HG02571 (cell line): ENCODE results near the gene TREH.

Experiments used
- ATAC-seq: cut with Tn5 transposase; IDR thresholded peaks from one replicate; pipeline ENCODE4 v1.9.1; 2021; ENCODE audit warnings: mild to moderate bottlenecking, moderate library complexity; ENCODE audit not compliant: unreplicated experiment

Gene TREH

DNA sequence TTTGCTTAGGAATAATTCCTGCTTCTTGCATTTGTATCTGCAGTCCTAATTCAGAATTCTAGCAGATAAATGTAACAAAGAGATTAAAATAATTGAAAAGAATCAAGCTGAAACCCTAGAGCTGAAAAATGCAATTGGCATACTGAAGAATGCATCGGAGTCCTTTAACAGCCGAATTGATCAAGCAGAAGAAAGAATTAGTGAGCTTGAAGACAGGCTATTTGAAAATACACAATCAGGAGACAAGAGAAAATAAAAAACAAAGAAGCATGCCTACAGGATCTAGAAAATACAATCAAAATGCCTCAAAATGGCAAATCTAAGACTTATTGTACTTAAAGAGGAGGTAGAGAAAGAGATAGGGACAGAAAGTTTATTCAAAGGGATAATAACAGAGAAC is 8.2 kb downstream of the TREH start:
- no peak for ATAC-seq

DNA sequence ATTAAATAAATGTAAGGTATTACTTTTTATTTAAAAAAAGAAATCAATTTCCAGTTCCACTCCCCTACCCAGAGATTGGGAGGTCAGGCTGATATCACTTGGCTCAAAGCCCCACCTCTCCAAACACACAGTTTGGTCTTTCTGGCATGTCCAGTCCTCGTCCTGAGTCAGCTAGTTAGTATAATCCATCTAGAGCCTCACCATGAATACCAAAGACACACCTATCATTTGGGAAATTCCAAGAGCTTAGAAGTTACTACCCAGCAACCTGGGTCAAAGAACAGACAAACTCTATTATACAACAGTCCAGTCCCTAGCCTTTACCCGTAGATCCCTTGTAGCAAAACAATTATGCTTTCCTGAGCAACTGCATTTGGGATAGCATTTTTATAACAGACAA is 9.4 kb downstream of the TREH start:
- no peak for ATAC-seq

GRCh38 chr11:118666371-118666770 is 13.1 kb downstream of the TREH start:
- ATAC-seq, result no peak

DNA sequence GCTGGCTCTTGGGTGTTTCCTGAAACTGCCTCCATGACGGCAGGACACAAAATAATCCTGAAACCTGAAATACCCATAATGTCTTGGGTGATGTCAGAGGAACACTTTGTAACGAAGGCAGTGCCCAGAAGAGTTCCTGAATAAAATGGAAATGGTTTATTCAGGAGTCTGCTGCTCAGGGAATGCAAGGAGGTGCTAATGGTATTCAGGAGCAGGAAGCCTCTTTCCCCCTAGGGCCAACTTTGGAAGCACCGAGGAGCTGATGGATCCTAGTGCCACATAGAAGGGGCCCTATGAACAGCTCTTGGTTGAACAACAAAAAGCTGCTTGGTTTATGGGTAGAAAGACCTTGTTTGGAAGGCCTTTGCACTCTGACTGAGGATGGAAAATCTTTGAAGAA is 15.5 kb downstream of the TREH start:
- ATAC-seq, result no peak

GRCh38 chr11:118663381-118663780 is 16.1 kb downstream of the TREH start:
- ATAC-seq, result no peak

DNA sequence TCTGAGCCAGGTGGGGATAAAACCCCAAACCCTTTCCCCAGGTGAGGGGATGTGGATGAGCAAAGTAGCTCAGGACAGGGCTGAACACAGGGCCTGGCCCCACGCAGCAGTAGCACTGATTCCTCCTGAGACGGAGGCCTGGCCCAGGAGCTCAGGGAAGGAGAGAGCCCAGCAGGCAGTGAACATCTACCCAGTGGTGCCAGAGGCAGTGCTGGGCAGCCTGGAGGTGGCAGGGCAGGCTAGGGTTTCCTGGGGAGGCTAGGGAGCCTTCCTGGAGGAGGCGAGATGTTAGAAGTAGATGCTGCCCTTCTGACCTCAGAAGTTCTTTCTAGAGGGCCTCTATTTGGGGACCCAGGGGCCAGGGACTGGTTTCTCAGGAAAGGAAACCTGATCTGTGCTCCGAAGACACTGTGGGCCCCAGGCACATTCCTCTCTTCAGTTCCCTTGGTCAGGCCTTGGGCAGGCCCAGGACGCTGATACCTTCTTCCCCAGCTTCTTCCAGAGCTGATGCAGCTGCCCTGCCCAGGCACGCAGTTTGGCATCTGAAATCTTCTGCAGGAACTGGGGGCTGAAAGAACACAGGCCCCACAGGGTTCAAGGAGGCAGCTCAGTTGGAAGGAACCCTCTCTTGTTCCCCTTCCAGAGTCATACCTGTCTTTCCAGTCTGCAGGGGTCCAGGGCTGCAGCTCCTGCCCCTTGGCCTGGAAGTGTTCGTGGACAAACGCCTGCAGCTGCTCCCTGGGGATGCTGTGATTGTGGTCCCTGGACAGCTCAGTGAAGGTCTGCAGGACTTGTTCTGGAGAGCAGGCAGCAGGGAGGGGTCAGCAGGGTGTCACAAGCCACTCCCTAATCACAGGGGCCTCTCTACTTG is 16.8 kb downstream of the TREH start:
- no peak for ATAC-seq

DNA sequence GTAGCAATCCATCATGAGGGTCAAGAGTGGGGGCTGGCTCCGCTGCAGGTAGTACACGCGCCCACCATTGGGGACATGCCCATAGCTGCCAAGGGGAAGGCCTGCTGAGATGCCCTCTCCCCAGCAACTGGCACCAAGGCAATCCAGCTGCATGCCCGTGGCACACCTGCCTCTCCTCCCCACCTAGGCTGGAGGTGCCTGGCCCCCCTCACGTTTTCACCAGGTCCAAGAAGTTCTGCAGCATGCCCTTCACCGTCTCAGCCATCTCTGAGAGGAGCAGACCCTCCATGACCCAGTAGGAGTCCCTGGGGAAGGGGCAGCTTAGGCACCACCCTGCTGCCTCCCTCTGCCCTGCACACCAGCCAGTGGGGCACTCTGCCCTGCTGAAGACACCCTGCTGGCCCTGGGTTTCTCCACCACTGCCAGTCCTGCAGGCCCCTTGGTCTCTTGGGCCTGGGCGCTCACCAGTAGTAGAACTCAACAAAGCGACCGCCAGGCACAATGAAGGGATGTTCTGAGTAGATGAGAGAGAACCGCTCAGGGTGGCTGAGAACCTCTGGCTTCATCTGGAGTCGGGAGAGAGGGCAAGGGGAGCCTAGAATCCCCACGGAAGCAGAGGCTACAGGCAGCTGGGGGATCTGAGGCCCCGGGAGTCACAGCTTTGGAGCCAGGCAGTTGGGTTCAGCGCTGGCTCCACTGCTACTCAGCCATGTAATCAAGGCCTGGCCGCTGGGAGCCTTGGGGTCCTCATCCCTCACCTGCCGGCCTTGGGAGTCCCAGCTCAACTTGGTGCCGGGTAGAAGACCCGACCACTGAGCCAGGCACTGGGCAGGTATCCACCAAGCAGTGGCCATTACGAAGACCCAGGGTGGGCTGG is 17.8 kb downstream of the TREH start:
- ATAC-seq, result no peak

GRCh38 chr11:118660681-118661424 is 18.6 kb downstream of the TREH start:
- ATAC-seq, result no peak

GRCh38 chr11:118659953-118660680 is 19.3 kb downstream of the TREH start:
- no peak for ATAC-seq

DNA sequence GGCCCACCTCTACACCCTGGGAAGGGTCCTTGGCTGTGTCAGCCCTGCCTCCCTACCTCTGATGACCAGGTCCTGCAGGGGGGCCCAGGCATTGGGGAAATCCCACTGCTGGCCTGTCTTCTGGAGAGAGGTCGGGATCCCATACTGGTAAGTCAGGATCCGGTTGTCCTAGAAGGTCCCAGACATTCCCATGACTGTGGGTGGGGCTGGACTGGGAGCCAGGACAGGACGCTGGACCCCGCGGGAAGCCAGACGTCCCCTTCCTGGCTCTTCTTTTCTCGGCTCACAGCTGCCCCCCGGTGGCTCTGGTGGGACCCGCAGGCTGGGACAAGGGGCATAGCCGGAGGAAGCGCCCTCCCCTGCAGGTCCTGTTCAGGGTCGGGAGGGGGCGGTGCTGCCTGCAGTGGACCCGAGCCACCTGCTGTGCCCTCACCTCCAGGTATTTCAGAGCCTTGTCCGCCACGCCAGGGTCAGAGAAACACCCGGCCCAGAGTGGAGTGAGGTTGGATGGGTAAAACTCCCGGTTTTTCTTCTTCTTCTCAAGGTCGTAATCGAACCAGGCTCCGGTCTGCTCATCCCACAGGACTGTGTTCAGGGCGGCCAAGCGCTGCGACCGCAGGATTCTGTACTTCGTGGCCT is 20.0 kb downstream of the TREH start:
- peak; percentile 71 for ATAC-seq

DNA sequence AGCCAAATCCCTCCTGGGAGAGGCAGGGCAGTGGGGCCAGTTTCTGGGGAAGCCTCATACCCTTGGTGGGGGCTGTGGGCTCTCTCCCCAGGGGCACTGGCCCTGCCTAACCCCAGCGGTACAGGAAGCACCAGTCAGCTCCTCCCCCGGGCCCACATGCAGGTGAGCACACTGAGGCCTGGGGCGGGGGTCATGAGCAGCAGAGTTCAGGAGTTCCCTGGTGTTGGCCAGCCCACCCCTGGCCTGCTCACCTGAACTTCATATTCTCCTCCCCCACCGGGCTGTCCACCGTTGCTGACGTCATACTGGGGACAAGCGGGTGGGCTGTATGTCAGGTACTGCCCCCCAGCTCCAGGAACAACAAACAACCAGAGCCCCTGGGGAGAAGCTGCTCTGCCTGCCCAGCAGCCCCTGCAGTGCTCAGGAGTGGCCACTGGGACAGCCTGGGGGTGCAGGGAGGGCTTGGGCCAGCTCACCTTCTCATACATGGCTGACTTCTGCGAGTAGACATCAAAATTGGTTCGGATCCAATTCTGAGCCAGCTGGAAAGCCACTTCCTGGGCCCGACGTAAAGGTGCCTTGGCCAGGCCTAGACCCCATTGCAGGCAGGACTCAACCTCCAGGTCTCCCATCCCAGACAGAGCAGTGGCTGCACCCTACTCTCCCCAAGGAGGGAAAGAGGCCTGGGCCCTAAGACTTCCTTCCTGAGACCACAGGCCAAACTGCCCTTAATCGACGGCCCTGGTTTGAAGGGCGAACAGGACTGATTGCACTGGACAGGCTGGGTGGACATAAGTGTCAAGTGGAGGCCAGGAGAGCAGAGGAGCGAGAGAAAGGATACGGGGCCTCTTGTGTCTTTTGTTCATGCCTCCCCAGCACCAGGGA is 20.8 kb downstream of the TREH start:
- ATAC-seq, result no peak

- no peak for ATAC-seq
These were observed 21.6 kb downstream of the TREH start for GRCh38 chr11:118657709-118658428.

GRCh38 chr11:118657238-118657637 is 22.2 kb downstream of the TREH start:
- no peak for ATAC-seq

DNA sequence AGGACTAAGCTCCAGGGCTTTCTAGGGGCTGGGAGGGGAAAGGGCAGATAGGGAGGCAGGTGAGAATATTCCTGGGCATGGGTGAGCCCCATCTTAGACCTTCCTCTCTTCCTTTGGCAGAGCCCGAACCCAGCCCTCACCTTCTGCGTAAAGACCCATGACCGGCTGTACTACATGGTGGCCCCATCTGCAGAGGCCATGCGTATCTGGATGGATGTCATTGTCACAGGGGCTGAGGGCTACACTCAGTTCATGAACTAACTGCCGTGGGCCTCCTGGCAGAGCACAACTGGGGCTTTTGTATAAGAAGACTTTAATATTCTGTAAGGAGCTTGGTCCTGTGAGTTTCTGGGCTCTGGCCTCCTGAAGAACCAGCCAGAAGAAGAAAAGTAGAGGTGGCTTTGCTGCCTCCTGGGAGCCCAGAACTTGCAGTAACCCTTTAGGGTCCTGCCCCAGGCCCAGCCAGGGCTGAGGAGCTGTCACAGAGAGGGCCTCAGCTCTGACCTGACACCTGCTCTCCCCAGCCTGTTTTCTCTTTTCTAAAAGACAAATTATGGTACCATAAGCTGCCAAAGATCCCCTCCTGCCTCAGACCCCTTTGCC is 22.8 kb downstream of the TREH start:
- ATAC-seq, result no peak

- ATAC-seq, result no peak
These were observed 23.8 kb downstream of the TREH start for GRCh38 chr11:118655486-118656190.

DNA sequence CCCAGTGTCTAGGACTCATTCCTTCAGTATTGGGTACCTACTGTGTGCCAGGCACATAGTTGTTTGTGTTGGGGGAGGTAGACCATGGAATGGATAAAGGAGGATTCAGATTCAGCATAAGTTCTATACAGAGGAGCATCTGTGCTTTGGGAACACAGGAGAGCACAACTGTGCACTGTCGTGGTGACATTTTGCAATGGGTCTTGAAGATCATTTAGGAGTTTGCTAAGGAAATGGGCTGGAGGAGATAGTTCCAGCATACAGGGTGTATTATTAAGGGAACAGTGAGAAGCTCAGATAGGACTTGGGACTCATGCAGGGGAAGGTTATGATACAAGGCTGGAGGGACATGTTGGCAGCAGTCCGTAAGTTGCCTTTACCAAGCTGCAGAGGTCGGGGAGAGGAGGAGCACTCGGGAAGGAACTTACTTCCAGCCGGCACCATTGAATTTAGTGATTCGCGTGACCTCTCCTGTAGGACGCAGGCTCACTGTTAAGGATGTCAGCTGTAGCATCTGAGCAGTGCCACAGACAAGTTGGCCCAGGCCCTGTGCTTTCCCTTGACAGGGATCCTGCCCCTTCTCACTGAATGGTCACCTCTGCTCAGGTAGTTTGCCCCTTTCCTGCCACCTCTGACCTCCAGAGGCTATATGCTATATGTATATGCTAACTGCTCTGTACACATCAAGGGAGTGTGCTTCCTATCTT is 25.6 kb downstream of the TREH start:
- no peak for ATAC-seq

DNA sequence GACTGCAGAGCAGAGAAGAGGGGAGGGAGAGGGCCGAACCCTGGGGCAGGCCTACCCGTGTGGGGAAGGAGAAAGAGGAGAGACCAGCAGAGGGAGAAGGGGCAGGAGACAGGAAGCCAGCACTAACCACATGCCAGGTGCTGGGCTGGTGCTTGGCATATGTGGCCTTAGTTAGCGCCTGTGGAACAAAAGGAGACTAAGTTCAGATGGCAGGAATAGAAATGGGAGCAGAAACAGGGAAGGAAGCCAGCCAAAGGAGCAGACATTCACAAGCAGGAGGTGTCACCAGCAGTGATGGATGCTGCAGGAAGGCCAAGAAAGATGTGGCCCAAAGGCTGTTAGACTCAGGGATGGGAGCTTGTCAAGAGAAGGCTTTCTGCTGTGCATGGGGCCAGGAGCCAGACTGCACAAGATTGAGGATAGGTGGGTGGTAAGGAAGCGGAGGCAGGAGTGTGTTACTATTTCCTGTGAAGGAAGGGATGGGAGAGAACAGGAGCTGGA is 26.7 kb downstream of the TREH start:
- no peak for ATAC-seq
